ENCODE data around the gene SAMD8.
"Not testable (repeated sequence)": the region's sequence is repeated elsewhere in the genome, so short reads cannot be mapped to it uniquely, and the experiment has no call there.

The SAMD8 gene

GRCh38 chr10:75123088-75123682 is 11.7 kb downstream of the SAMD8 start:
- DNase-seq, result no peak
- H3K27ac Mint-ChIP-seq, result peak overlapping the region; percentile 99
- H3K4me1 Mint-ChIP-seq, result peaks cover 17% of the 10 kb centered on the region
- no peaks in the 10 kb centered on the region for H3K27me3 Mint-ChIP-seq (ENCODE audit: low read depth, poor library complexity)
- no peaks in the 10 kb centered on the region for H3K9me3 Mint-ChIP-seq
- no peak overlapping the region for H3K4me3 Mint-ChIP-seq
- peaks cover 27% of the 10 kb centered on the region for H3K36me3 Mint-ChIP-seq (ENCODE audit: low read depth)
- TF ChIP-seq CTCF (IDR thresholded peaks at IDR 0.05), result no peak

GRCh38 chr10:75126277-75126676 is 14.8 kb downstream of the SAMD8 start:
- Mint-ChIP-seq H3K27ac (no peak overlapping the region), H3K4me3 (no peak overlapping the region), H3K4me1 (peaks cover 17% of the 10 kb centered on the region), H3K36me3 (ENCODE audit: low read depth) (peaks cover 27% of the 10 kb centered on the region), H3K27me3 (ENCODE audit: low read depth, poor library complexity) (no peaks in the 10 kb centered on the region), H3K9me3 (no peaks in the 10 kb centered on the region)
- no peak for TF ChIP-seq CTCF (IDR thresholded peaks at IDR 0.05)
- DNase-seq, result no peak

- no peak overlapping the region for H3K4me3 Mint-ChIP-seq
- peaks cover 17% of the 10 kb centered on the region for H3K4me1 Mint-ChIP-seq
- no peak for TF ChIP-seq CTCF (IDR thresholded peaks at IDR 0.05)
- H3K27ac Mint-ChIP-seq, result no peak overlapping the region
- DNase-seq, result no peak
- H3K27me3 Mint-ChIP-seq (ENCODE audit: low read depth, poor library complexity), result no peaks in the 10 kb centered on the region
- H3K9me3 Mint-ChIP-seq, result no peaks in the 10 kb centered on the region
- peaks cover 27% of the 10 kb centered on the region for H3K36me3 Mint-ChIP-seq (ENCODE audit: low read depth)
These were observed 16.0 kb downstream of the SAMD8 start for GRCh38 chr10:75127471-75127870.

GRCh38 chr10:75128985-75129384 is 17.5 kb downstream of the SAMD8 start:
- not testable (repeated sequence) for H3K4me3 Mint-ChIP-seq; H3K9me3 Mint-ChIP-seq; DNase-seq; H3K27me3 Mint-ChIP-seq (ENCODE audit: low read depth, poor library complexity); H3K4me1 Mint-ChIP-seq
- peak overlapping the region; percentile 68 for H3K27ac Mint-ChIP-seq
- peaks cover 26% of the 10 kb centered on the region for H3K36me3 Mint-ChIP-seq (ENCODE audit: low read depth)

- Mint-ChIP-seq H3K4me1 (peaks cover 2% of the 10 kb centered on the region), H3K27ac (no peak overlapping the region), H3K9me3 (peaks cover 7% of the 10 kb centered on the region), H3K27me3 (ENCODE audit: low read depth, poor library complexity) (no peaks in the 10 kb centered on the region), H3K4me3 (no peak overlapping the region), H3K36me3 (ENCODE audit: low read depth) (peaks cover 23% of the 10 kb centered on the region)
- no peak for TF ChIP-seq CTCF (IDR thresholded peaks at IDR 0.05)
- no peak for DNase-seq
These were observed 18.1 kb downstream of the SAMD8 start for GRCh38 chr10:75129537-75129936.

GRCh38 chr10:75133701-75134100 is 22.2 kb downstream of the SAMD8 start:
- not testable (repeated sequence) for DNase-seq; H3K4me1 Mint-ChIP-seq; H3K4me3 Mint-ChIP-seq; H3K27me3 Mint-ChIP-seq (ENCODE audit: low read depth, poor library complexity); H3K9me3 Mint-ChIP-seq; H3K27ac Mint-ChIP-seq
- H3K36me3 Mint-ChIP-seq (ENCODE audit: low read depth), result peaks cover 15% of the 10 kb centered on the region

- peak overlapping the region; percentile 4 for H3K27ac Mint-ChIP-seq
These were observed 24.9 kb downstream of the SAMD8 start for GRCh38 chr10:75136346-75136745.

More at GRCh38 chr10:75136346-75136745, 24.9 kb downstream of the SAMD8 start:
- H3K4me3 Mint-ChIP-seq, result no peak overlapping the region
- no peak for DNase-seq
- H3K27me3 Mint-ChIP-seq (ENCODE audit: low read depth, poor library complexity), result no peaks in the 10 kb centered on the region
- H3K36me3 Mint-ChIP-seq (ENCODE audit: low read depth), result peaks cover 18% of the 10 kb centered on the region
- TF ChIP-seq CTCF (IDR thresholded peaks at IDR 0.05), result no peak
- H3K4me1 Mint-ChIP-seq, result no peaks in the 10 kb centered on the region
- peaks cover 7% of the 10 kb centered on the region for H3K9me3 Mint-ChIP-seq
